Kidney (tissue), 14 donors: ENCODE data around the gene SRP19. TPM values are rescaled to one million over a fixed set of nuclear protein-coding genes. Genes with fewer than 3 reads are reported as not detected.

Source experiments
- DNase-seq, 5 donors: peaks; one replicate each; pipeline ENCODE4 v3.0.0-alpha.2; 2013 to 2020
- FAIRE-seq: peaks from 2 replicates; lab custom pipeline; 2012; peaks lifted over from hg19 to GRCh38; lab: Jason Lieb, UNC
- H3K27ac ChIP-seq, 2 donors: one replicate each; pipeline ENCODE4 v1.7.0; 2013; ENCODE audit warnings: low read depth in 2 of 2, low read length in 2 of 2, inconsistent platforms in 1 of 2
- H3K27me3 ChIP-seq: one replicate; pipeline ENCODE4 v1.7.1; 2013; ENCODE audit warnings: low read length, inconsistent platforms; ENCODE audit not compliant: control insufficient read depth, insufficient read depth
- H3K36me3 ChIP-seq, 3 donors: one replicate each; pipeline versions ENCODE4 v1.7.0 to v1.7.1; 2013; ENCODE audit warnings: low read length in 3 of 3, control low read depth in 1 of 3, inconsistent platforms in 1 of 3; ENCODE audit not compliant: insufficient read depth in 3 of 3, control insufficient read depth in 2 of 3
- H3K4me1 ChIP-seq, 3 donors: one replicate each; pipeline versions ENCODE4 v1.7.0 to v1.7.1; 2013; ENCODE audit warnings: low read length in 3 of 3, inconsistent platforms in 1 of 3, low read depth in 1 of 3; ENCODE audit not compliant: control insufficient read depth in 2 of 3, insufficient read depth in 2 of 3
- H3K4me3 ChIP-seq, 3 donors: one replicate each; pipeline versions ENCODE4 v1.7.0 to v1.8.1; 2013; ENCODE audit warnings: low read length in 3 of 3, control low read depth in 1 of 3, inconsistent platforms in 1 of 3
- H3K9ac ChIP-seq, 3 donors: one replicate each; pipeline versions ENCODE4 v1.7.0 to v1.7.1; 2013; ENCODE audit warnings: low read length in 3 of 3, control low read depth in 1 of 3, inconsistent platforms in 1 of 3
- H3K9me3 ChIP-seq, 3 donors: one replicate each; pipeline versions ENCODE4 v1.7.0 to v1.7.1; 2013; ENCODE audit warnings: low read length in 3 of 3, control low read depth in 1 of 3, inconsistent platforms in 1 of 3; ENCODE audit not compliant: control insufficient read depth in 2 of 3, insufficient read depth in 1 of 3
- intact Hi-C: fragments of 100-400 bp; cut with DNase I; formaldehyde crosslinking; loops from one replicate; pipeline ENCODE4 v1.11.1; 2022
- polyA plus RNA-seq: library from polyadenylated mRNA; stranded (reverse); fragments of 350-450 nt; fragmentation: Illumina TruSeq; extraction: RNeasy Lipid Tissue Mini Kit (QIAGEN cat#74804); gene quantifications from one replicate; pipeline ENCODE4 v1.2.3, GENCODE V29; 2014; ENCODE audit warnings: low read depth, low replicate concordance; ENCODE audit not compliant: insufficient read depth
- total RNA-seq: library from RNA; stranded (reverse); fragmentation: NEBNext Ultra II Directional; extraction: Animal tissue kit (Norgen Biotek cat#: 25700); gene quantifications from one replicate; pipeline ENCODE4 v1.2.1, GENCODE V29; 2021
- TF ChIP-seq, protein P1 (sequence below): IDR thresholded peaks from 3 replicates; pipeline ENCODE4 v1.5.1; 2012; ENCODE audit warnings: mild to moderate bottlenecking, moderate library complexity, borderline replicate concordance; ENCODE audit not compliant: insufficient read depth; ENCODE audit errors: extremely low read depth
- donor health status: control.
- donor health status: control.
- donor health status: control.
- donor health status: control.
- donor health status: control.
- donor health status: DM: yes; HTN: yes; CAD: no.
- donor health status: Normal renal cell carcinoma (clear cell type).

Gene SRP19
- total and polyA plus RNA-seq, 2 donors from 2014 or later = 33.0 to 80.6 TPM

DNA sequence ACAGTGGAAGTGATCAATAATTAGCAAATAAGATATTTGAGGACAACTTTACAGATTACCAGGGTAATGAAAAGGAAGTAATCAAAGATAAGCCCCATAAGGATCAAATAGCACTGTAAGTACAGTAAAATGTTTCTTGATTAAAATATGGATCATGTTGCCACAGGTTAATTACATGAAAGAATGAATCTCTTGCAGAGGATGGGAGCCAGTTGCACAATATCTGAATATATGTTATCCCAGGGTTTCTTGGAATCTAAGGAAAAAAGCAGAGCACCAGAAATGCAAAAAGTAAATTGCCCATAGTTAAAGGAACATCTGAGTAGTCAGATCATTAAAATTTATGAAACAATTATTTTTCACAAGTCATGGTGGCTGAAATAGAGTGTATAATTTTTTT lies 13.8 kb upstream of the SRP19 start:
- intact Hi-C loops = no loop called here
- Histone ChIP-seq H3K4me3 (no peak overlapping the region), H3K27me3 (no peaks in the 10 kb centered on the region), H3K9me3 (no peaks in the 10 kb centered on the region), H3K36me3 (no peaks in the 10 kb centered on the region), H3K9ac (no peak overlapping the region), H3K27ac (no peak overlapping the region), H3K4me1 (no peaks in the 10 kb centered on the region)
- FAIRE-seq = no peak
- no peak for DNase-seq
- TF ChIP-seq, protein P1, sequence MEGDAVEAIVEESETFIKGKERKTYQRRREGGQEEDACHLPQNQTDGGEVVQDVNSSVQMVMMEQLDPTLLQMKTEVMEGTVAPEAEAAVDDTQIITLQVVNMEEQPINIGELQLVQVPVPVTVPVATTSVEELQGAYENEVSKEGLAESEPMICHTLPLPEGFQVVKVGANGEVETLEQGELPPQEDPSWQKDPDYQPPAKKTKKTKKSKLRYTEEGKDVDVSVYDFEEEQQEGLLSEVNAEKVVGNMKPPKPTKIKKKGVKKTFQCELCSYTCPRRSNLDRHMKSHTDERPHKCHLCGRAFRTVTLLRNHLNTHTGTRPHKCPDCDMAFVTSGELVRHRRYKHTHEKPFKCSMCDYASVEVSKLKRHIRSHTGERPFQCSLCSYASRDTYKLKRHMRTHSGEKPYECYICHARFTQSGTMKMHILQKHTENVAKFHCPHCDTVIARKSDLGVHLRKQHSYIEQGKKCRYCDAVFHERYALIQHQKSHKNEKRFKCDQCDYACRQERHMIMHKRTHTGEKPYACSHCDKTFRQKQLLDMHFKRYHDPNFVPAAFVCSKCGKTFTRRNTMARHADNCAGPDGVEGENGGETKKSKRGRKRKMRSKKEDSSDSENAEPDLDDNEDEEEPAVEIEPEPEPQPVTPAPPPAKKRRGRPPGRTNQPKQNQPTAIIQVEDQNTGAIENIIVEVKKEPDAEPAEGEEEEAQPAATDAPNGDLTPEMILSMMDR = no peak

DNA sequence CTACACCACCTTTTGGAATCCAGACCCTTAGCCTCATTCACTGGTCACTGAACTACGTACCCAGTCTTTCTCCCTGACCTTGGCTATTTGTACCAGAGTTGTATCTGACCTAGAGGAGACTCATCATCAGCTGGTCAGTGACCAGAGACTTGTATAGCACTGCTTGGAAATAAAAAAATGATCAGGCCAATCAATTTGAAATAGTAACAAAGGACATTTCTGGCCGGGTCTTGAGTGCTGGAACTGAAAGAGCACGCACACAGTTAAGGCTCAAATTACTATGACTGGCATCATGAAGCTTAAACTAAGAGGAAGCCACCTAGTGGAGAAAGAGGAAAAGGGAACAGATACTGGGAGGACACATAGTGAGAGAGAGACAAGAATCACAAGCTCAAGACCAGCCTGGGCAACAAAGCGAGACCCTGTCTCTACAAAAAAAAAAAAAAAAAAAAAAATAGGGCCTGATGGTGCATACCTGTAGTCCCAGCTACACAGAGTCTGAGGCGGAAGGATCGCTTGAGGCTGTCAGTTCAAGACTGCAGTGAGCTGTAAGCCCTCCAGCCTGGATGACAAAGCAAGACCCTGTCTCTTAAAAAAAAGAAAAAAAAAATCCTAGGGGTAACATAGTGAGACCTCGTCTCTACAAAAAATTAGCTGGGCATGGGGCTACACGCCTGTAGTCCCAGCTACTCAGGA lies 12.8 kb upstream of the SRP19 start:
- Histone ChIP-seq H3K4me3 (no peak overlapping the region), H3K27me3 (no peaks in the 10 kb centered on the region), H3K9me3 (no peaks in the 10 kb centered on the region), H3K36me3 (no peaks in the 10 kb centered on the region), H3K9ac (no peak overlapping the region), H3K4me1 (no peaks in the 10 kb centered on the region), H3K27ac (peak overlapping the region in 1 of 2 donors; percentile 20)
- intact Hi-C loops = no loop called here
- TF ChIP-seq, protein P1 = peak; percentile 56
- FAIRE-seq (no peak), DNase-seq (peak in 3 of 5 donors; percentile 28 to 81 (median 73))

DNA sequence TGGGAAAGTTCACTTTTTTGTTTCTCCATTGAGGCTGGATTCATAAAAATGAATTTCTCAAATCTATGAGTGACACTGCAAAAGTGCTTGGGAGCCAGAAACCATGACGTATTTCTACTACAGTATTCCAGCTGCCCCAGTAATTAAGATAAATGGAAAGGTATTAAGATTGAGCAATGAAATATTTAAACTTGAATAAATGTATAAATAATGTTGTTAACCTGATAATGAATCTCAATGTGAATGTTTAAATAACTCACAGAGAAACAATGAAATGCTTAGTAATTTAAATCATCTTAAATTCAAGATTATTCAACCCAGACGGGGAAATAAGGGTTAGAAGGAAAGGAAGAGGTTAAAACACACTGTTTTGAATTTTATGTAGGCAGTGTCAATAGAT lies 11.2 kb upstream of the SRP19 start:
- FAIRE-seq (no peak), DNase-seq (no peak)
- Histone ChIP-seq H3K4me1 (no peaks in the 10 kb centered on the region), H3K4me3 (no peak overlapping the region), H3K27me3 (no peaks in the 10 kb centered on the region), H3K9me3 (no peaks in the 10 kb centered on the region), H3K9ac (no peak overlapping the region), H3K36me3 (no peaks in the 10 kb centered on the region), H3K27ac (no peak overlapping the region)
- TF ChIP-seq, protein P1 = no peak
- intact Hi-C loops = no loop called here

DNA sequence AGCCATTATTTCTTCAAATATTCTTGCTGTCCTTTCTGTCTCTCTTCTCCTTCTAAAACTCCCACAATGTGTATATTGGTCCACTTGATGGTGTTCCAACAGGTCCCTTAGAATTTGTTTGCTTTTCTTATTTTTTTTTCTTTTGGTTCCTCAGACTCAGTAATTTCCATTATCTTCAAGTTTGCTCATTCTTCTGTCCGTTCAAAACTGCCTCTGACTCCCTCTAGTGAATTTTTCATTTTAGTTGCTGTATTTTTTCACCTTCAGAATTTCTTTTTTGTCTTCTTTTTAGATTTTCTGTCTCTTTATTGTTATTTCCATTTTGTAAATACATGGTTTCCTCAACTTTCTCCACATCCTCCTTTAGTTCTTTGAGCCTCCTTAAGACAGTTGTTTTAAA lies 6.4 kb upstream of the SRP19 start:
- no peak overlapping the region for H3K9ac ChIP-seq
- intact Hi-C loops = no loop called here
- H3K27ac ChIP-seq = no peak overlapping the region
- no peaks in the 10 kb centered on the region for H3K36me3 ChIP-seq
- no peak overlapping the region for H3K4me3 ChIP-seq
- H3K27me3 ChIP-seq = no peaks in the 10 kb centered on the region
- H3K4me1 ChIP-seq = no peaks in the 10 kb centered on the region
- FAIRE-seq (no peak), DNase-seq (no peak)
- TF ChIP-seq, protein P1 = no peak
- no peaks in the 10 kb centered on the region for H3K9me3 ChIP-seq
